Measurements from ENCODE around the gene BMERB1.
"Not testable (repeated sequence)": the region's sequence is repeated elsewhere in the genome, so short reads cannot be mapped to it uniquely, and the experiment has no call there.

The BMERB1 gene

DNA sequence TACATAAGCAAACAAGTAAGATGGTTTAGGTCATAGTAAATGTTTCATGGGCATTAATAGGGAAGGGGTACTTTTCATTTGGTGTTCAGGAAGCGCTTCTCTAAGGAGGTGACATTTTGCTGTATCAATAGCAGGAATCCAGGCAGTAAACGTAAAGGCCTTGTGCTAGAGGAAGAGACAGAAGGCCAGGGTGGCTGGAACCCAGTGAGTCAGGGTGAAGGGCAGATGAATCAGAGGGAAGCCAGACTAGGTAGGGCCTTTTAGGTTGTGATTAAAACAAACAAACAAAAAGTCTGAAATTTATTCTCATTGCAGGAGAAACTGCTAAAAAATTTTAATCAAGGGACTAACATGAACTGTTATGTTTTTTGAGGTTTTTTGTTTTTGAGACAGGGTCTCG lies 6.5 kb downstream of the BMERB1 start:
- CTCF ChIA-PET: no interaction called here
- no peak for DNase-seq (ENCODE audit: low read depth, low spot score)

DNA sequence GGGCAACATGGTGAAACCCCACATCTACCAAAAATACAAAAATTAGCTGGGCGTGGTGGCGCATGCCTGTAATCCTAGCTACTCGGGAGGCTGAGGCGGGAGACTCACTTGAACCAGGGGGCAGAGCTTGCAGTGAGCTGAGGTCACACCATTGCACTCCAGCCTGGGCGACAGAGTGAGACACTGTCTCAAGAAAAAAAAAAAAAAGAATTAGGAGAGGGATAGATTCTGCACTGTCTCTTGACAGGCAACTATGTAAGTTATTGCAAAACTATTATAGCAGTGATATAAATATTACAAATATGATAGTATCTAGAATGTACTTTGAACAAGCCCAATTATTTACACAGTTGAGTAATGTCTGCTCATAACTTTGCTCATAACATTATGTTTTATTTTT lies 7.8 kb downstream of the BMERB1 start:
- POLR2A ChIA-PET; DNase-seq (ENCODE audit: low read depth, low spot score); H3K4me3 ChIP-seq (ENCODE audit: low read depth, low read length): not testable (repeated sequence)
- CTCF ChIA-PET: interaction anchor here (1.8 kb wide), 1 partner anchor 109 kb away, joined by 4 read pairs; no protein-coding TSS in a partner anchor

More for the DNA sequence above, 6.5 kb downstream of the BMERB1 start:
- POLR2A ChIA-PET: interaction anchor here (1.2 kb wide), 1 partner anchor 48 kb away, joined by 4 read pairs; no protein-coding TSS in a partner anchor
- TF ChIP-seq, protein P1, sequence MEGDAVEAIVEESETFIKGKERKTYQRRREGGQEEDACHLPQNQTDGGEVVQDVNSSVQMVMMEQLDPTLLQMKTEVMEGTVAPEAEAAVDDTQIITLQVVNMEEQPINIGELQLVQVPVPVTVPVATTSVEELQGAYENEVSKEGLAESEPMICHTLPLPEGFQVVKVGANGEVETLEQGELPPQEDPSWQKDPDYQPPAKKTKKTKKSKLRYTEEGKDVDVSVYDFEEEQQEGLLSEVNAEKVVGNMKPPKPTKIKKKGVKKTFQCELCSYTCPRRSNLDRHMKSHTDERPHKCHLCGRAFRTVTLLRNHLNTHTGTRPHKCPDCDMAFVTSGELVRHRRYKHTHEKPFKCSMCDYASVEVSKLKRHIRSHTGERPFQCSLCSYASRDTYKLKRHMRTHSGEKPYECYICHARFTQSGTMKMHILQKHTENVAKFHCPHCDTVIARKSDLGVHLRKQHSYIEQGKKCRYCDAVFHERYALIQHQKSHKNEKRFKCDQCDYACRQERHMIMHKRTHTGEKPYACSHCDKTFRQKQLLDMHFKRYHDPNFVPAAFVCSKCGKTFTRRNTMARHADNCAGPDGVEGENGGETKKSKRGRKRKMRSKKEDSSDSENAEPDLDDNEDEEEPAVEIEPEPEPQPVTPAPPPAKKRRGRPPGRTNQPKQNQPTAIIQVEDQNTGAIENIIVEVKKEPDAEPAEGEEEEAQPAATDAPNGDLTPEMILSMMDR (IDR thresholded peaks at IDR 0.05; ENCODE audit: insufficient read depth, low read length, missing control alignments): no peak
- H3K4me3 ChIP-seq (ENCODE audit: low read depth, low read length): no peak overlapping the region

DNA sequence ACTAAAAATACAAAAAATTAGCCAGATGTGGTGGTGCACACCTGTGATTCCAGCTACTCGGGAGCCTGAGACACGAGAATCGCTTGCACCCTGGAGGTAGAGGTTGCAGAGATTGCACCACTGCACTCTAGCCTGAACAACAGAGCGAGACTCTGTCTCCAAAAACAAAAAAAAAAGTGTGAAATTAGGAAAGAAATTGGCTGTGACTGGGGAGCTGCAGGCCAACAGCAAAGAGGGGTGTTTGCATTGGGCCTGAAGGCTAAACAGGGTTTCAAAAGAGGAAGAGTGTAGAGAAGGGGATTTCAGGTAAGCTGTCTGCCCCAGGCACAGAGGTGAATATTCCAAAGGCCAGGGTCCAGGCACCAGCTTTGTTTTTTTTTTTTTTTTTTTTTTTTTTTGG lies 9.4 kb downstream of the BMERB1 start:
- TF ChIP-seq, protein P1 (IDR thresholded peaks at IDR 0.05; ENCODE audit: insufficient read depth, low read length, missing control alignments): no peak
- ChIA-PET CTCF (no interaction called here), POLR2A (interaction anchor here (0.5 kb wide), 1 partner anchor 46 kb away, joined by 3 read pairs; no protein-coding TSS in a partner anchor)
- no peak for DNase-seq (ENCODE audit: low read depth, low spot score)
- H3K4me3 ChIP-seq (ENCODE audit: low read depth, low read length): no peak overlapping the region

DNA sequence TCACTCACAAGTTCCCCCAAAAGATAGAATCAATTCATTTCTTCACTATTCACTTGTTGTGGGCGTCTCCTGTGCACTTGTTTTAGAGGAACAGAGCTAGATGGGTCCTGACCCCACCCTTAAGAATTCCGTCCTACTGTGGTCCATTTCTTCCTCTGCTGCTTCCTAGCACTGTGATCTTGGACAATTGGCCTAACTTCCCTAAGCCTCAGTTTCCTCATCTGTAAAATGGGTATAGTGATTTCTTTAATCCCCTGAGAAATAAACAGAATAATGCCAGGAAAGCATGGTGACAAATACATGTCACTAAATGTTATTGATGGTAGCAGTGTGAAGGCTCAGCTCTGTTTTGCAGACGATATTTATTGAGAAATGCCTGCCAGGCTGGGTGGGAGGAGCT lies 9.9 kb downstream of the BMERB1 start:
- no peak for DNase-seq (ENCODE audit: low read depth, low spot score)
- TF ChIP-seq, protein P1 (IDR thresholded peaks at IDR 0.05; ENCODE audit: insufficient read depth, low read length, missing control alignments): no peak
- no peak overlapping the region for H3K4me3 ChIP-seq (ENCODE audit: low read depth, low read length)
- POLR2A ChIA-PET: interaction anchor here (0.5 kb wide), 1 partner anchor 45 kb away, joined by 3 read pairs; no protein-coding TSS in a partner anchor
- CTCF ChIA-PET: no interaction called here

DNA sequence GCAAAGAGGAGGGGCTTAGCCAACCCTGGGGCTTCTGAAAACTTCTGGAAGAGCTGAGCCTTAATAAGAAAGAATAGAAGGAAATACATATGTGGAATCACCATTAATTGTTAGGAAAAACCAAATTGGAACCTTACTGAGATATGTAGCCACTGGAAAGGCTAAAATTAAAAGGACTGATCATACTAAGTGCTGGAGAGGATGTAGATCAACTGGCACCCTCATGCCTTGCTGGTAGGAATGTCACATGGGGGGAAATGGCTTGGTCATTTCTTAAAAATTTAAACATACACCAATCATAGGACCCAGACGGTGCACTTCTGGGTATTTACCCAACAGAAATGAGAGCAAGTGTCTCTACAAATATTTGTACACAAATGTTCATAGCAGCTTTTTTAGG lies 11.1 kb downstream of the BMERB1 start:
- ChIA-PET CTCF (interaction anchor here (0.9 to 1.2 kb wide), 3 partner anchors 14 to 19 kb away, joined by 3 to 5 read pairs (median 3); no protein-coding TSS in a partner anchor), POLR2A (no interaction called here)
- TF ChIP-seq, protein P1 (IDR thresholded peaks at IDR 0.05; ENCODE audit: insufficient read depth, low read length, missing control alignments): no peak
- no peak for DNase-seq (ENCODE audit: low read depth, low spot score)
- H3K4me3 ChIP-seq (ENCODE audit: low read depth, low read length): no peak overlapping the region

DNA sequence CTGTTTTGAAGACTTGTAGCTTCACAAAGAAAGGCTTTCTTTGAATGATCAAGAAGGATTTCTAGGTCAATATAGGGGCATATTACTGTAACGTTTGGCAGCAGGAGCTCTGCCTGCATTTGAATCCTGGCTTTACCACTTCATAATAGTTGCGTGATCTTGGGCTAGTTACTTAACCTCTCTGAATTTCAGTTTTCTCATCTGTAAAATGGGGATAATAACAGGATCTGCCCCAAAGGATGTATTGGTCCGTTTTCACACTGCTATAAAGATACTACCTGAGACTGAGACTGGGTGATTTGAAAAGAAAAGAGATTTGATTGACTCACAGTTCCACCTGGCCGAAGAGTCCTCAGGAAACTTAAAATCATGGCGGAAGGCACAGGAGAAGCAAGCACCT lies 12.5 kb downstream of the BMERB1 start:
- ChIA-PET CTCF (interaction anchor here (0.8 kb wide), 1 partner anchor 104 kb away, joined by 3 read pairs; no protein-coding TSS in a partner anchor), POLR2A (no interaction called here)
- TF ChIP-seq, protein P1 (IDR thresholded peaks at IDR 0.05; ENCODE audit: insufficient read depth, low read length, missing control alignments): no peak
- H3K4me3 ChIP-seq (ENCODE audit: low read depth, low read length): no peak overlapping the region
- DNase-seq (ENCODE audit: low read depth, low spot score): no peak

DNA sequence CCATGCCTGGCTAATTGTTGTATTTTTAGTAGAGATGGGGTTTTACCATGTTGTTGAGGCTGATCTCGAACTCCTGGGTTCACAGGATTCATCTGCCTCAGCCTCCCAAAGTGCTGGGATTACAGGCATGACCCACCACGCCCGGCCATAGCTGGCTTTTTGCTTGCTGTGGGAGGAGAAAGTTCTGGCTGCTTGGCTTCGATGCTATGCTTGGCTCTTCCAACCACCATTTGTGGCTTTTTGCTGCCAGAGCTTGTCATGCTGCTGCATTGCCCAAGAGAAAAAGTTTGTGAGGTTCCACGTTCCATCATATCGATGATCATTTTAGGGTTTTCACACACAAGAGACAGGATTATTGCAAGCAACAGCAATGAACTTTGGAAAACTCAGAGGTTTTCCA lies 16.2 kb downstream of the BMERB1 start:
- ChIA-PET CTCF (interaction anchor here (0.7 kb wide), 1 partner anchor 17 kb away, joined by 4 read pairs; no protein-coding TSS in a partner anchor), POLR2A (no interaction called here)
- DNase-seq (ENCODE audit: low read depth, low spot score): no peak
- TF ChIP-seq, protein P1 (IDR thresholded peaks at IDR 0.05; ENCODE audit: insufficient read depth, low read length, missing control alignments): no peak
- H3K4me3 ChIP-seq (ENCODE audit: low read depth, low read length): no peak overlapping the region
